GM21423 (cell line): ENCODE data around the gene CENPL.
"Not testable (repeated sequence)": the region's sequence is repeated elsewhere in the genome, so short reads cannot be mapped to it uniquely, and the experiment has no call there.

ENCODE experiments used
- ATAC-seq: cut with Tn5 transposase; IDR thresholded peaks from one replicate; pipeline ENCODE4 v1.9.1; 2021; ENCODE audit warnings: mild to moderate bottlenecking, moderate library complexity; ENCODE audit not compliant: unreplicated experiment

The CENPL gene

GRCh38 chr1:173857363-173857917, 32.8 kb upstream of the CENPL start:
- ATAC-seq, result no peak

DNA sequence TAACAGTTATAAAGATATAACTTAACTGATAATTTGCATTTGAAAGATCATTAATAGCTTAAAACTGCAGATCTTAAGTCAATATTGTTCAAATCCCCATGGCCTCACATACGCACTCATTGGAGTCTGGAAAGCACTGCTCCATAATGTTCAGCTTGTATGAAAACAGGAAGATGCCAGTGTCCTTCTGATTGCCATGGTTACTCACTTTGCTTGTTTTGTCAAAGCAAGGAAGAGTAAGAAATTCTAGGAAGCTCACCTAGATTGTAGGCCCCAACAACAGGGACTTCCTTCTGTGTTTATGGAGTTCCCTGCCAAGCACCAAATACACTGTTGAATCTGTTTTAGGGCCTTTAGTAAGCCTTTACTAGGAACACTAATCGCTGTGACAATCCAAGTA, 32.2 kb upstream of the CENPL start:
- ATAC-seq, result no peak

GRCh38 chr1:173856014-173856413, 31.3 kb upstream of the CENPL start:
- ATAC-seq, result no peak

GRCh38 chr1:173853074-173853473, 28.4 kb upstream of the CENPL start:
- ATAC-seq, result no peak

GRCh38 chr1:173852105-173852504, 27.4 kb upstream of the CENPL start:
- ATAC-seq, result no peak

- ATAC-seq, result no peak
Measured at GRCh38 chr1:173832748-173833147, 8.1 kb upstream of the CENPL start.

DNA sequence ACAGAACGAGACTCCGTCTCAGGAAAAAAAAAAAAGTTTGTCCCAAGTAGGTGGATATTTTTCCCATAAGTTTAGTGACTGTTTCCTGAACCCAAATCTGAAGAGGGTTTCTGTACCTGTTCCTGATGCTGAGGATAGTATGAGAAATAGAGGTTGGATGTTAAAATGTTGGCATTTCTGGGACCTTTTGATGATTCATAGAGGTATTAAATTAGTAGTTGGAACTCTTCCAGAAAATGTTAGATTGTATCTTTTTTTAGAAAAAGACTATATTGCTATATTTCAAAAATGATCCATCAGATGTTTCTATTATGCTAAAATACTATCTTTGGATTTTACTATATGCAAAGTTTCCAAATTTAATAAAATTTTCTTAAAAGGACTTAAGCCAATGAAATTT, 2.9 kb upstream of the CENPL start:
- no peak for ATAC-seq

GRCh38 chr1:173823781-173824314, 835 bp downstream of the CENPL start:
- ATAC-seq, result peak; percentile 34

DNA sequence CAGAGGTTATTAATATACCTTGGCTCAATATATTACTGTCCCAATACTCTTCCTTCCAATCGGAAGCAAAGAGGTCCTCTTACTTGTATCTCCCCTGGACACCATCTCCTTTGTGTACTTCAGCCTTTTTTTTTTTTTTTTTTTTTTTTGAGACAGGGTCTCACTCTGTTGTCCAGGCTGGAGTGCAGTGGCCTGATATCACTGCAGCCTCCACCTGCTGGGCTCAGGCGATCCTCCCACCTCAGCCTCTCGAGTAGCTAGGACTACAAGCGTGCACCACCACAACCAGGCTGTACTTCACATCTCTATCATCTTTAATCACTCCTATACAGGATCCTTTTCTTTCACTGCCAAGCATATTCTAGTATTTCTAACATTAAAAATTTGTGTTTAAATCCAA, 3.0 kb downstream of the CENPL start:
- no peak for ATAC-seq

DNA sequence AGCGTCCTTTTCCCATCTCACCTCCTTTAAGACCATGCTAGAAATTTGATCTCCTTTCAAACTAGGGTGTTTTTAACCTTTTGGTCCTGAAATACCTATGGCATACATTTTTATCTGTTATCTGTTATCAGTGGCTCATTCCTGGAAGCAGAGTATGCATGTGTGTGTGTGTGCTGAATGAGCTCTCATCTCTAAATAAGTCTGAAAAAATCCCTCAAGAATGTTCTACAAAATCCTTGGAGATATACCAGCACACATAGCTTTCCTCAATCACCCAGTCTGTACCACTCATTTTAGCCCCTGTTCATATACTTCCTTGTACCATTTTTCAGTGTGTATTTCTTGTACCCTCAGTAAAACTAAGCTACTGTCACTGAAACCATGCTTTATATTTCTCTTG, 6.2 kb downstream of the CENPL start:
- ATAC-seq, result no peak

DNA sequence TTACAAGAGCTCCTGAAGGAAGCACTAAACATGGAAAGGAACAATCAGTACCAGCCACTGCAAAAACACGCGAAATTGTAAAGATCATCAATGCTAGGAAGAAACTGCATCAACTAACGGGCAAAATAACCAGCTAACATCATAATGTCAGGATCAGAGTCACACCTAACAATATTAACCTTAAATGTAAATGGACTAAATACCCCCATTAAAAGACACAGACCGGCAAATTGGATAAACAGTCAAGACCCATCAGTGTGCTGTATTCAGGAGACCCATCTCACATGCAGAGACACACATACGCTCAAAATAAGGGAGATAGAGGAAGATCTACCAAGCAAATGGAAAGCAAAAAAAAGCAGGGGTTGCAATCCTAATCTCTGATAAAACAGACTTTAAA, 11.0 kb downstream of the CENPL start:
- not testable (repeated sequence) for ATAC-seq

DNA sequence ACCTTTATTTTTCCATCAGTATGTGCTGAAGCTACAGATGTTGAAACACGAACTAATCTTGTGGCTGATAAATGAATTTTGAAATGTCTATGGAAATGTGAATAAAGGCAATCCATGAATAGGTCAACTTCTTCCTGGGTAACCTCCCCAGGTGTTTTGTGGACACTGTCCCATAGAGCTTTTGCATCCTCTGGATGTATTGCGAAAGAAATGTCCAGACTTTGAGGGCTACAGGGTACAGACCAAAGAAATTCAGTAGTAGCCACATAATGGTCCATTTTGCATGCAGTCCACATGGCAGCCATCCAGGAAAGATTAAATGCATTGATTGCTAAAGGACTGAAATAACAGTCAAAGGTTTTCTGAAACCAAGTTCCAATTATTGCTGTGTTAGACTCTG, 21.7 kb downstream of the CENPL start:
- ATAC-seq, result no peak

DNA sequence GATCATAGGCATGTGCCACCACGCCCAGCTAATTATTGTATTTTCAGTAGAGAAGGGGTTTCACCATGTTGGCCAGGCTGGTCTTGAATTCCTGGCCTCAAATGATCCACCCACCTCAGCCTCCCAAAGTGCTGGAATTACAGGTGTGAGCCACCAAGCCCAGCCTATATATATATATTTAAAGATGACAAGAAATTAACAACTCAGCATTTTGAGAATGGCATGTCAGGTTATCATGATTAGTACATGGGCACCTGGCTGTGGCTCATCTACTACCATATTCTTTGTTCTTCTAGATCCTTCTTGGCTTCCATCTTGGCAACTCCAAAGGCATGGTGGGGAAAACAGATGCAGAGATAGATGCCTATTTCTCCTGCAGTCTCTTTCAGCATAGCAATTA, 24.7 kb downstream of the CENPL start:
- not testable (repeated sequence) for ATAC-seq

DNA sequence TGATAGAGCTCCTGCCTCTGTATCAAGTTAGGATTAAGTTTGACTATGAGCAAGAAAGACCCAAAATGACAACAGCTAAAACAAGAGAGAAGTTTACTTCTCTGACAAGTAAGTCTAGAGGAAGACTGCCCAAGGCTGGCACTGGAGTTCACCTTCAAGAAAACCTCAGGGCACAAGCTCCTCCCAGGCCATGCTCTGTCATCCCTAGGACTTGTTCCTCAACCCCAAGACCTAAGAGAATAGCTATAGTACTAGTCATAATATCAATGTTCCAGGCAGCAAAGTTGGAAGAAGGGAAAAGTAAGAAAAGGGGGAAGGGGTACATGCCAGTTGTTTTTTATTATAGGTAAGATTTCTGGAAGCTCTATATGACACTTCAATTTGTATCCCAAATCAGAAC, 26.6 kb downstream of the CENPL start:
- ATAC-seq, result no peak

- ATAC-seq, result no peak
Measured at GRCh38 chr1:173789841-173790240, 34.8 kb downstream of the CENPL start.

- ATAC-seq, result no peak
Measured at GRCh38 chr1:173784997-173785396, 39.7 kb downstream of the CENPL start.

DNA sequence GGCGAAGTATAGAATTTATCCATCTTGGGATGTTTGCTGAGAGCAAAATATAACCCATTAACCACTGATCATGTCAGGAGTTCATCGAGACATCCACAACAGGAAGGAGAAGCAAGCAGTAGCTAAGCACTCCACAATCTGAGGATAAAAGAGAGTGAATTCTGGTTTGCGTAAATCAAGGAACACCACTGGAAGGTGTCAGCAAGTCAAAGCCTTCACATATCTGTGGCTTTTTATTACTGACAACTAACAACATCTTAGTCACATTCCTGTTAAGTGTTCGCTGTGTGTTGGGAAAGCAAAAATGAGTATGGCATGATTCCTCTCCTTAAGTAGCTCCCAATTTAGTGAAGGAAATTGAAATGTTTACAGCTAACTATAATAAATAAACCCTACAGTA, 44.7 kb downstream of the CENPL start:
- ATAC-seq, result no peak

DNA sequence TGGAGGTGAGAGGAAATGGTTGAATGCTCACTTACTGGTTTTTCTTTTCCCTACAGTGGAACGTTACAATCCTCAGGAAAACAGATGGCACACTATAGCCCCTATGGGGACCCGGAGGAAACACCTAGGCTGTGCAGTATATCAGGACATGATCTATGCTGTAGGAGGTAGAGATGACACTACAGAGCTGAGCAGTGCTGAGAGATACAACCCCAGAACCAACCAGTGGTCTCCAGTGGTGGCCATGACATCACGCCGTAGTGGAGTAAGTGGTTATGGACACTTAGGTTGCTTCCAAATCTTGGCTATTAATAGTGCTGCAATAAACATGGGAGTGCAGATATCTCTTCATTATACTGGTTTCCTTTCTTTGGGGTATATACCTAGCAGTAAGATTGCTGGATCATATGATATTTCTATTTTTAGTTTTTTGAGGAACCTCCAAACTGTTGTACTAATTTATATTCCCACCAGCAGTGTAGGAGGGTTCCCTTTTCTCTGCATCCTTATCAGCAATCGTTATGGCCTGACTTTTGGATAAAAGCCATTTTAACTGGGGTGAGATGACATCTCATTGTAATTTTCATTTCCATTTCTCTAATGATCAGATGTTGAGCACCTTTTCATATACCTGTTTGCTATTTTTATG, 49.0 kb downstream of the CENPL start:
- no peak for ATAC-seq

- ATAC-seq, result no peak
Measured at GRCh38 chr1:173771560-173771959, 53.1 kb downstream of the CENPL start.

GRCh38 chr1:173770330-173770729, 54.4 kb downstream of the CENPL start:
- ATAC-seq, result not testable (repeated sequence)

- no peak for ATAC-seq
Measured at GRCh38 chr1:173768827-173769226, 55.9 kb downstream of the CENPL start.

- ATAC-seq, result no peak
Measured at GRCh38 chr1:173768206-173768605, 56.5 kb downstream of the CENPL start.

- ATAC-seq, result not testable (repeated sequence)
Measured at GRCh38 chr1:173764331-173764730, 60.4 kb downstream of the CENPL start.
